ENCODE data around the gene HMGB1. TPM values are rescaled to one million over a fixed set of nuclear protein-coding genes. Genes with fewer than 3 reads are reported as not detected.
A peak's percentile ranks its signal among the peaks of the same experiment; 100 is the strongest.
"Not testable (repeated sequence)": the region's sequence is repeated elsewhere in the genome, so short reads cannot be mapped to it uniquely, and the experiment has no call there.

HMGB1 gene
- total RNA-seq, 1 donor from 2014 or later: 856 TPM

DNA sequence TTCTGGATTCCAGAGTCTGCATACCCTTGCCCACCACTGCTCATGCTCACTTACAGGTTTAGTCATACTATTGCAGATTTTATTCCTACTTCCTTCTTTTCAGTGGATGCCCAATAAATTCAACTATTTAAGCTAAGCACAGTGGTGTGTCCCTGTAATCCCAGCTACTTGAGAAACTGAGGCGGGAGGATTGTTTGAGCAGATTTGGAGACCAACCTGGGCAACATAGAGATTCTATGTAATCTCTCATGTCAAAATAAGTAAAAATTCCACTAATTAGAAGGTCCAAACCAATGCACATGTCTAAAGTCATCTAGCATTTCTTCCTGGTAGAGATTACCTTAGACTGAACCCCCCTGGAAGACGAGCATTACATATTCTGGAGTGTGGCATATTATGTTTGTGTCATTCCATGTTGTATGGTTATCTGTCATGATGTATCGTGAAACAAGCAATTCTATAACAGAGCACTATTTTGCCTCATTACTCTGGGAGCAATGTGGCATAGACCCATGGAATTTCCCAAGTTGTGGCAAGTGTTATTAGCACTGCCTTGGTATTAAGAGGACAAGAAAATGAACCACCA is 8.3 kb downstream of the HMGB1 start:
- H3K4me3 ChIP-seq (ENCODE audit: low read depth, low read length): no peak overlapping the region
- TF ChIP-seq, protein P1, sequence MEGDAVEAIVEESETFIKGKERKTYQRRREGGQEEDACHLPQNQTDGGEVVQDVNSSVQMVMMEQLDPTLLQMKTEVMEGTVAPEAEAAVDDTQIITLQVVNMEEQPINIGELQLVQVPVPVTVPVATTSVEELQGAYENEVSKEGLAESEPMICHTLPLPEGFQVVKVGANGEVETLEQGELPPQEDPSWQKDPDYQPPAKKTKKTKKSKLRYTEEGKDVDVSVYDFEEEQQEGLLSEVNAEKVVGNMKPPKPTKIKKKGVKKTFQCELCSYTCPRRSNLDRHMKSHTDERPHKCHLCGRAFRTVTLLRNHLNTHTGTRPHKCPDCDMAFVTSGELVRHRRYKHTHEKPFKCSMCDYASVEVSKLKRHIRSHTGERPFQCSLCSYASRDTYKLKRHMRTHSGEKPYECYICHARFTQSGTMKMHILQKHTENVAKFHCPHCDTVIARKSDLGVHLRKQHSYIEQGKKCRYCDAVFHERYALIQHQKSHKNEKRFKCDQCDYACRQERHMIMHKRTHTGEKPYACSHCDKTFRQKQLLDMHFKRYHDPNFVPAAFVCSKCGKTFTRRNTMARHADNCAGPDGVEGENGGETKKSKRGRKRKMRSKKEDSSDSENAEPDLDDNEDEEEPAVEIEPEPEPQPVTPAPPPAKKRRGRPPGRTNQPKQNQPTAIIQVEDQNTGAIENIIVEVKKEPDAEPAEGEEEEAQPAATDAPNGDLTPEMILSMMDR (conservative IDR thresholded peaks at IDR 0.05; ENCODE audit: low read depth, low read length): no peak
- DNase-seq (ENCODE audit: low read depth): no peak

GRCh38 chr13:30456290-30456689 is 9.4 kb downstream of the HMGB1 start:
- TF ChIP-seq, protein P1 (conservative IDR thresholded peaks at IDR 0.05; ENCODE audit: low read depth, low read length): no peak
- DNase-seq (ENCODE audit: low read depth): no peak
- H3K4me3 ChIP-seq (ENCODE audit: low read depth, low read length): no peak overlapping the region

DNA sequence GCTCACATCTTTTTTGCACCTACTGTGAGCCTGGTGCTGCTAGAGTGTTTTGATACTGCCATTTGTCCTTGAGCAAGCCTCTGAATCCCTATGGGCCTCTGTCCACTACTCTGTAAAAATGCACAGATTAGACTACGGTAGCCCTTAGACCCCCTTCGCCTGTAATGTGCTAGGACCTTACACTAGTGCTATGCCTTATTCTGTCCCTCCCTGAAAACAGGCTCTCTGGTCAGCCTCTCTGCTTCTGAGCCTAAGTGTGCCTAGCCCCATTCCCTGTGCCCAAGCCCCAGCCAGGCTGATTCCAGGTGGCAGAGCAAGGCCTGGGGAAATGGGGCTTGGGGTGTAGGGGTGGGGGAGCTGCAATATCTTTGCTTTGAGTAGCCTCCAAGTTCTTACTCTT is 10.7 kb downstream of the HMGB1 start:
- no peak overlapping the region for H3K4me3 ChIP-seq (ENCODE audit: low read depth, low read length)
- DNase-seq (ENCODE audit: low read depth): no peak
- TF ChIP-seq, protein P1 (conservative IDR thresholded peaks at IDR 0.05; ENCODE audit: low read depth, low read length): no peak

DNA sequence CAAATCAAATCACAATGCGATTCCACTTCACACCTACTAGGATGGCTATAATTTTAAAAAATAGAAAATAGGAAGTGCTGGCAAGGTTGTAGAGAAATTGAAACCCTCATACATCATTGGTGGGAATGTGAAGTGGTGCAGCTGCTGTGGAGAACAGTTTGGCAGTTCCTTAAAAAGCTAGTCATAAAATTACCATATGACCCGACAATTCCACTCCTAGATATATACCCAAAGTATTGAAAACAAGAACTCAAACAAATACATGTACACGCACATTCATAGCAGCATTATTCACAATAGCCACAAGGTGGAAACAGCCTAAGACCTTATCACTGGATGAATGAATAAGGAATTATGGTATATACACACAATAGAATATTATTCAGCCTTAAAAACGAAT is 12.0 kb downstream of the HMGB1 start:
- TF ChIP-seq, protein P1 (conservative IDR thresholded peaks at IDR 0.05; ENCODE audit: low read depth, low read length): peak; percentile 25
- no peak overlapping the region for H3K4me3 ChIP-seq (ENCODE audit: low read depth, low read length)
- DNase-seq (ENCODE audit: low read depth): no peak

GRCh38 chr13:30451476-30451875 is 14.3 kb downstream of the HMGB1 start:
- not testable (repeated sequence) for H3K4me3 ChIP-seq (ENCODE audit: low read depth, low read length); DNase-seq (ENCODE audit: low read depth)

DNA sequence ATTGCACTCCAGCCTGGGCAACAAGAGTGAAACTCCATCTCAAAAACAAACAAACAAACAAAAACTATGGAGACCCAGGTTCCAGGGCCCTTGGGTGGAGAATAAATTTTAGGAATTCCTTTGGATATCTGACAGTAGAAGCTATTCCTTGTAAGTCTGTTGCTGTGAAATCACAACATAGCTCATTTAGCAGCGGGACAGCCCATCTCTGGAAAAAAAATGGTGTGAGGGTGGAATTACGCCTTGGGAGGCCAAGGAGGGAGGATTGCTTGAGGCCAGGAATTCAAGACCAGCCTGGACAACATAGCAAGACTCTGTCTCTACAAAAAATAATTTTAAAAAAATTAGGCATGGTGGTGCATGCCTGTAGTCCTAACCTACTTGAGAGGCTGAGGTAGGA is 15.7 kb downstream of the HMGB1 start:
- DNase-seq (ENCODE audit: low read depth): no peak
- no peak overlapping the region for H3K4me3 ChIP-seq (ENCODE audit: low read depth, low read length)
- TF ChIP-seq, protein P1 (conservative IDR thresholded peaks at IDR 0.05; ENCODE audit: low read depth, low read length): no peak

DNA sequence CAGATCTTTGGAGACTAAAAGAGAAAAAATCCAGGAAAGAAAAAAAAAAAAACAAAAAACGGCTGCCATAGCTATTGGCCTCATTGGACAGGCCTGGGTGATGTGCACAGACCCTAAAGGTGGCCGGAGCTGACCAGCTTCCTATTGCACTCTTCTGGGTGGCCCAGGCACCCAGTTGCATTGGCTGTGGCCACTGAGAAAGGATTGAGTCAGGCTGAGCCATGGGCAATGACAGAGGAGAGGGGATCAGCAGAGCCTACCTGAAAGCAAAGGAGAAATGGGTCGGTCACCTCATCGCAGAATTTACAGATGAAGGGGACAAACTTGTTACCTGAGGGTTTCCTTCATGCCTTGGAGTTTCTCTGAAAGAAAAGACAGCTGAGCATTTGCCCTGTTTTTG is 17.3 kb downstream of the HMGB1 start:
- no peak for DNase-seq (ENCODE audit: low read depth)
- TF ChIP-seq, protein P1 (conservative IDR thresholded peaks at IDR 0.05; ENCODE audit: low read depth, low read length): no peak
- H3K4me3 ChIP-seq (ENCODE audit: low read depth, low read length): no peak overlapping the region

Data from epithelial cell of proximal tubule (primary cell).